ENCODE data around the gene CLMN.

CLMN gene

GRCh38 chr14:95134304-95134933 is 185.3 kb downstream of the CLMN start:
- DNase-seq (ENCODE audit: low read depth) = no peak

DNA sequence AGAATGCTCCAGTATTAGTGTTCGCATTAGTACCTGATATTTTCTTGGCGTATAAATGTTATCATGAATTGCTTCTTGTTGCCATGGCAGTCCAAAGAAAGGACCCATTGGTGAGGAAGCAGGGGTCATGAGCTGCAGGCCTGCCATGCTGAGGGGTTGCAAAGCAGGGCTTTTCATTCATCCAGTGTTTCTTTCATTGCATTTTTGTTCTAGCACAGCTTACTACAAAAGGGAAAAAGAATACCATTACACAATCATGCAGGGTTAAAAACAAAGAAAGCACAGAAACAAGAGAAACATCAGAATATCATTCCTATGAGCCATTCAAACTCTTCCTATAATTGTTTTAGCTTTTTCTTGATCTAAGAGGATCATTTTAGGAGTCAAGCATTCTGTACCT is 186.4 kb downstream of the CLMN start:
- no peak for DNase-seq (ENCODE audit: low read depth)

GRCh38 chr14:95132760-95133159 is 186.9 kb downstream of the CLMN start:
- DNase-seq (ENCODE audit: low read depth) = no peak

All from stimulated activated CD8-positive, alpha-beta memory T cell treated with anti-CD3 and anti-CD28 coated beads, Interleukin-15, amount 100 ng/mL, for 1 hour (primary cell).